CD8-positive, alpha-beta memory T cell (primary cell): ENCODE data around the gene TMEM256. TPM values are rescaled to one million over a fixed set of nuclear protein-coding genes. Genes with fewer than 3 reads are reported as not detected.
A peak's percentile ranks its signal among the peaks of the same experiment; 100 is the strongest.

Experiments
- CTCF ChIA-PET: fragments of 350-600 bp; sonication (Branson Sonifier 250); formaldehyde crosslinking; loops from one replicate; lab custom pipeline; 2021; ENCODE audit warnings: antibody characterized with exemption; lab: Charles Lee
- POLR2A ChIA-PET: fragments of 350-600 bp; sonication (Branson Sonifier 250); formaldehyde crosslinking; loops from one replicate; lab custom pipeline; 2021; ENCODE audit warnings: antibody characterized with exemption; lab: Charles Lee
- DNase-seq, 5 donors: peaks; one replicate each; pipeline versions ENCODE4 v3.0.0 to v3.0.0-alpha.2; 2020 to 2022; ENCODE audit warnings: mixed read lengths in 1 of 5
- H3K27ac ChIP-seq: one replicate; pipeline ENCODE4 v1.7.0; 2013; ENCODE audit warnings: low read depth, mild to moderate bottlenecking, low read length, moderate library complexity
- H3K27me3 ChIP-seq: 2 replicates; pipeline ENCODE4 v1.7.0; 2013; ENCODE audit warnings: low read length, mild to moderate bottlenecking; ENCODE audit not compliant: insufficient read depth, poor library complexity, severe bottlenecking
- H3K36me3 ChIP-seq: 2 replicates; pipeline ENCODE4 v1.7.0; 2013; ENCODE audit warnings: mild to moderate bottlenecking, low read length, moderate library complexity; ENCODE audit not compliant: insufficient read depth
- H3K4me1 ChIP-seq: 2 replicates; pipeline ENCODE4 v1.7.0; 2013; ENCODE audit warnings: mild to moderate bottlenecking, low read length, moderate library complexity; ENCODE audit not compliant: insufficient read depth
- H3K4me3 ChIP-seq: 2 replicates; pipeline ENCODE4 v1.7.0; 2013; ENCODE audit warnings: mild to moderate bottlenecking, low read length
- H3K9me3 ChIP-seq: 2 replicates; pipeline ENCODE4 v1.7.0; 2013; ENCODE audit warnings: mild to moderate bottlenecking, low read length
- H3K27ac Mint-ChIP-seq, 8 donors: one replicate each; pipeline ENCODE4 v1.8.0; 2020 to 2021; ENCODE audit warnings: mixed read lengths in 8 of 8, mild to moderate bottlenecking in 6 of 8, inconsistent platforms in 3 of 8, moderate library complexity in 3 of 8
- H3K27me3 Mint-ChIP-seq, 2 donors: one replicate each; pipeline ENCODE4 v1.8.0; 2020 to 2021; ENCODE audit warnings: mixed read lengths in 2 of 2, mild to moderate bottlenecking in 1 of 2, moderate library complexity in 1 of 2
- H3K36me3 Mint-ChIP-seq, 3 donors: one replicate each; pipeline ENCODE4 v1.8.0; 2020 to 2021; ENCODE audit warnings: mixed read lengths in 3 of 3, inconsistent platforms in 1 of 3, mild to moderate bottlenecking in 1 of 3
- H3K4me1 Mint-ChIP-seq, 3 donors: one replicate each; pipeline ENCODE4 v1.8.0; 2020 to 2021; ENCODE audit warnings: mixed read lengths in 3 of 3, inconsistent platforms in 1 of 3, mild to moderate bottlenecking in 1 of 3
- H3K4me3 Mint-ChIP-seq, 7 donors: one replicate each; pipeline ENCODE4 v1.8.0; 2020 to 2021; ENCODE audit warnings: mixed read lengths in 7 of 7, mild to moderate bottlenecking in 6 of 7, moderate library complexity in 4 of 7, inconsistent platforms in 2 of 7
- H3K9me3 Mint-ChIP-seq, 5 donors: one replicate each; pipeline ENCODE4 v1.8.0; 2020 to 2022; ENCODE audit warnings: mixed read lengths in 5 of 5, mild to moderate bottlenecking in 3 of 5, moderate library complexity in 2 of 5, inconsistent platforms in 1 of 5
- polyA plus RNA-seq: library from polyadenylated mRNA; unstranded; fragments of 300-500 nt; fragmentation: Illumina TruSeq; gene quantifications from one replicate; pipeline ENCODE4 v1.2.3, GENCODE V29; 2021
- total RNA-seq, 2 experiments: library from RNA; stranded (reverse); gene quantifications; one replicate each; pipeline ENCODE4 v1.2.3, GENCODE V29; 2021

TMEM256 gene
- total and polyA plus RNA-seq, 3 experiments from 2014 or later = 45.4 to 62.4 (median 51.4) TPM

DNA sequence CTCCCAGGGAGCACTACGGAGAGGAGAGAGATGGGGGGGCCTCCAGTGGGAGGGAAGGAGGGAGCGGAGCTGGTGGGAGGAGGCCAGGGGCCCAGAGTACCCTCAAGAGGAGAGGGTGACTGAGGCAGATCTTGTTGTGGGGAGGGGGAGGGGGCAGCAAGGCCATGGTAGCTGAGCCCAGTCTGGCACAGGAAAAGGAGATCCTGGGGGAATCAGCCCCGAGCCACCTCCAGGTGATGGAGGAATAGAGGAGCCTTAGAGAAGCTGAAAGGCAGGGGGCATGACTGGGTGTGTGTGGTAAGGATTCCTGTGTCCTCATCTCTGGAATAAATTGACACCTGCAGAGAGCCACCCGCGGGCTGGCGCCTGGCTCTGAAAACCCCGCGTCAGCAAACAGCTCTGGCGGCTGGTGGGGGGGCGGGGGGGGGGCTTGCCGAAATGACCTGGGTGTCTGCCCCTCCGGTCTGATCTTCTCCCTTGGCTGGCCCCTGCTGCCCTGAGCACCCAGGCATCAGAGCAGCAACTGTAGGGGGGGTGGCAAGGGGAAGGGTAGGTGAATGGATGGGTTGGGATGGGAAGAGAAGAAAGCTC lies 2.4 kb upstream of the TMEM256 start:
- CTCF ChIA-PET = interaction anchor here (1.0 to 1.9 kb wide), 2 partner anchors 21 to 30 kb away, joined by 3 to 5 read pairs; no protein-coding TSS in a partner anchor
- Histone ChIP-seq H3K27ac (no peak overlapping the region), H3K4me3 (no peak overlapping the region), H3K27me3 (no peaks in the 10 kb centered on the region), H3K4me1 (peaks cover 16% of the 10 kb centered on the region), H3K36me3 (no peaks in the 10 kb centered on the region), H3K9me3 (no peaks in the 10 kb centered on the region)
- Mint-ChIP-seq H3K27ac (peak overlapping the region in 3 of 8 donors; percentile 50 to 58 (median 55)), H3K4me1 (peaks cover 17 to 41% (median 23%) of the 10 kb centered on the region in 3 donors), H3K27me3 (peaks cover 0 to 5% of the 10 kb centered on the region in 2 donors), H3K9me3 (no peaks in the 10 kb centered on the region), H3K4me3 (peak overlapping the region in 6 of 7 donors; percentile 47 to 87 (median 70)), H3K36me3 (peaks cover 0 to 5% (median 0%) of the 10 kb centered on the region in 3 donors)
- POLR2A ChIA-PET = interaction anchor here (1.1 kb wide), 1 partner anchor 22 kb away, joined by 3 read pairs; no protein-coding TSS in a partner anchor
- DNase-seq = no peak

DNA sequence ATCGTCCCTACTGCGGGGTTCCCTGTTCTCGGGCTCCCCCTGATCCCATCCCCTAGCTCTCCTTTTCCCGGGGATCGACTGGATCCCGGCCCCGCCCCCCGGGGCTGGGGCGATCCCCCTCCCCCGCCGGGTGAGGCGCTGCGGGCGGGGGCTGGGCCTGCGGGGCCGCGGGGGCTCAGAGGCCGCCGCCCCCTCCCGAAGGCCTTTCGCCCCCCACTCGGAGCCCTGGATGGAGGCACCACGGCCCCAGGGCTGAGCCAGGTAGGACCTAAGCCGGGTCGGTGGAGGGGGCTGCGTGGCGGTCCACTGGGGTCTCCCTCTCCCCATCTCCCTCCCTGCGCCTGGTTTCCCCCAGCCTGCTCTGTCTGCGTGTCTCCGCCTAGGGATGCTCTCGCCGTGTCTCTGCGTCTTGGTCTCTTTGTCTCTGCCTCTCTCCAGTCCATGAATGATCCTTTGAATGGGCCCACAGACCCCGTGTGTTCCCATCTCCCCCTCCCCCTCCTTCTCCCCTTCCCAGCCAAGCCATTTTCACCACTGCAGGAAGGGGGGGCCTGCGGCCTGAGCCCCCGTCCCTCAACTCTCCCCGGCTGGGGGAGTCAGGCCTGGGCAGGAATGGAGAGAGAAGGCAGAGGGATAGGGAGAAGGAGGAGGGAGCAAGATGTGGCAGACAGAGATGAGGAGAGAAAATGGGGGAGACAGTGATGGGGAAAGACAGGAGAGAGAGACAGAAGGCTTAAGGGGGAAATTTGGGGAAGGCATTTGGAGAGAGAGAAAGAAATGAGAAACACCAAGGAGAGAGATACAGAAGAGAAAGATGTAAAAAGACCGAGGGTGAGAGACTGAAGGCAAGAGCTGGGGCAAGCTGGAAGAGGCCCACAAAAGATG lies 1.7 kb upstream of the TMEM256 start:
- H3K9me3 ChIP-seq = no peaks in the 10 kb centered on the region
- peaks cover 17 to 41% (median 23%) of the 10 kb centered on the region in 3 donors for H3K4me1 Mint-ChIP-seq
- no peak for DNase-seq
- H3K4me3 ChIP-seq = peak overlapping the region; percentile 90
- H3K4me1 ChIP-seq = peaks cover 16% of the 10 kb centered on the region
- peak overlapping the region in 6 of 8 donors; percentile 66 to 96 (median 82) for H3K27ac Mint-ChIP-seq
- ChIA-PET POLR2A (interaction anchor here (0.6 to 1.0 kb wide), 3 partner anchors 29 to 178 kb away, joined by 3 to 10 read pairs (median 5); partner anchors contain the start of gene MPDU1), CTCF (interaction anchor here (1.9 kb wide), 1 partner anchor 31 kb away, joined by 5 read pairs; no protein-coding TSS in a partner anchor)
- peaks cover 0 to 5% (median 0%) of the 10 kb centered on the region in 3 donors for H3K36me3 Mint-ChIP-seq
- no peaks in the 10 kb centered on the region for H3K27me3 ChIP-seq
- H3K27me3 Mint-ChIP-seq = peaks cover 0 to 5% of the 10 kb centered on the region in 2 donors
- H3K36me3 ChIP-seq = no peaks in the 10 kb centered on the region
- H3K9me3 Mint-ChIP-seq = no peaks in the 10 kb centered on the region
- no peak overlapping the region for H3K27ac ChIP-seq
- peak overlapping the region; percentile 75 to 93 (median 82) for H3K4me3 Mint-ChIP-seq

- CTCF ChIA-PET = interaction anchor here (0.8 to 2.2 kb wide), 6 partner anchors 16 to 282 kb away, joined by 3 to 20 read pairs (median 5); partner anchors contain the start of genes ACAP1, TMEM102 and TP53
- peak overlapping the region; percentile 90 for H3K4me3 ChIP-seq
- H3K36me3 Mint-ChIP-seq = peaks cover 0 to 5% (median 0%) of the 10 kb centered on the region in 3 donors
- H3K27me3 Mint-ChIP-seq = peaks cover 0 to 2% of the 10 kb centered on the region in 2 donors
- peak overlapping the region; percentile 90 to 99 (median 97) for H3K4me3 Mint-ChIP-seq
- peak overlapping the region; percentile 83 to 99 (median 96) for H3K27ac Mint-ChIP-seq
- peak in 3 of 5 donors; percentile 72 to 84 (median 73) for DNase-seq
- H3K36me3 ChIP-seq = no peaks in the 10 kb centered on the region
- H3K4me1 ChIP-seq = peaks cover 16% of the 10 kb centered on the region
- no peak overlapping the region for H3K27ac ChIP-seq
- no peaks in the 10 kb centered on the region for H3K9me3 ChIP-seq
- POLR2A ChIA-PET = interaction anchor here (0.5 to 1.5 kb wide), 13 partner anchors 11 to 281 kb away, joined by 3 to 16 read pairs (median 5); partner anchors contain the start of genes ACAP1, MPDU1, PLSCR3 and TMEM102
- H3K27me3 ChIP-seq = no peaks in the 10 kb centered on the region
- peaks cover 17 to 41% (median 23%) of the 10 kb centered on the region in 3 donors for H3K4me1 Mint-ChIP-seq
- no peaks in the 10 kb centered on the region for H3K9me3 Mint-ChIP-seq
Observed at GRCh38 chr17:7404737-7405349, 946 bp upstream of the TMEM256 start.

GRCh38 chr17:7403727-7403976 lies 245 bp downstream of the TMEM256 start:
- H3K27ac ChIP-seq = peak overlapping the region; percentile 67
- no peaks in the 10 kb centered on the region for H3K27me3 ChIP-seq
- DNase-seq = no peak
- peak overlapping the region; percentile 90 for H3K4me3 ChIP-seq
- H3K27ac Mint-ChIP-seq = peak overlapping the region; percentile 83 to 99 (median 96)
- H3K4me1 ChIP-seq = peaks cover 16% of the 10 kb centered on the region
- H3K36me3 Mint-ChIP-seq = peaks cover 0 to 5% (median 0%) of the 10 kb centered on the region in 3 donors
- ChIA-PET POLR2A (interaction anchor here (0.6 to 1.6 kb wide), 13 partner anchors 10 to 926 kb away, joined by 3 to 16 read pairs (median 5); partner anchors contain the start of genes ACAP1, DVL2, PLSCR3 and TMEM102), CTCF (interaction anchor here (0.6 to 2.2 kb wide), 7 partner anchors 27 to 283 kb away, joined by 3 to 20 read pairs (median 5); partner anchors contain the start of genes ACAP1, TMEM102 and TP53)
- H3K27me3 Mint-ChIP-seq = peaks cover 0 to 2% of the 10 kb centered on the region in 2 donors
- H3K4me3 Mint-ChIP-seq = peak overlapping the region; percentile 90 to 99 (median 97)
- H3K9me3 ChIP-seq = no peaks in the 10 kb centered on the region
- H3K9me3 Mint-ChIP-seq = no peaks in the 10 kb centered on the region
- H3K36me3 ChIP-seq = no peaks in the 10 kb centered on the region
- peaks cover 17 to 34% (median 18%) of the 10 kb centered on the region in 3 donors for H3K4me1 Mint-ChIP-seq

GRCh38 chr17:7403043-7403726 lies 712 bp downstream of the TMEM256 start:
- Histone ChIP-seq H3K9me3 (no peaks in the 10 kb centered on the region), H3K27me3 (no peaks in the 10 kb centered on the region), H3K4me1 (peaks cover 16% of the 10 kb centered on the region), H3K36me3 (no peaks in the 10 kb centered on the region), H3K4me3 (peak overlapping the region; percentile 90), H3K27ac (peak overlapping the region; percentile 67)
- Mint-ChIP-seq H3K9me3 (no peaks in the 10 kb centered on the region), H3K4me3 (peak overlapping the region; percentile 90 to 99 (median 97)), H3K36me3 (peaks cover 0 to 5% (median 0%) of the 10 kb centered on the region in 3 donors), H3K4me1 (peaks cover 17 to 34% (median 18%) of the 10 kb centered on the region in 3 donors), H3K27me3 (peaks cover 0 to 2% of the 10 kb centered on the region in 2 donors), H3K27ac (peak overlapping the region; percentile 83 to 99 (median 96))
- peak in 3 of 5 donors; percentile 17 to 28 (median 26) for DNase-seq
- POLR2A ChIA-PET = interaction anchor here (0.7 to 1.6 kb wide), 9 partner anchors 9 to 284 kb away, joined by 3 to 16 read pairs (median 5); partner anchors contain the start of genes ACAP1, DVL2, PLSCR3 and TMEM102
- CTCF ChIA-PET = interaction anchor here (0.7 to 2.2 kb wide), 8 partner anchors 9 to 690 kb away, joined by 3 to 20 read pairs (median 5); partner anchors contain the start of genes ACAP1, PLSCR3, TMEM102 and TP53

DNA sequence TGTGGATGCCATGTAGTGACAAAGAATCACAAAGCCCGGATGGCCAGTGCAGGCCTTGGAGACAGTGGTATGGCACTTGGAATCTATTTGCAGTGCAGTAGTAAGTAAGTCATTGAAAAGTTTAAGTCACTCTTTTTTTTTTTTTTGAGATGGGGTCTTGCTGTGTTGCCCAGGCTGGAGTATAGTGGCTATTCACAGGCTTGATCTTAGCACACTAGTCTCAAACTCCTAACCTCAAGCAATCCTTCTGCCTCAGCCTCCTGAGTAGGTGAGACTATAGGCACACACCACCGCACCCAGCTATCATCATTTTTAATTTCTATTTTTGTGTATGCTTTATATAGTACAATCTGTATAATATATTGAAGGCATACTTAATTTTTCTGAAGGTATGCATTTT lies 5.3 kb downstream of the TMEM256 start:
- DNase-seq = no peak

More for the DNA sequence above, 5.3 kb downstream of the TMEM256 start:
- POLR2A ChIA-PET = no interaction called here
- Histone ChIP-seq H3K27ac (no peak overlapping the region), H3K9me3 (no peaks in the 10 kb centered on the region), H3K4me1 (peaks cover 13% of the 10 kb centered on the region), H3K4me3 (no peak overlapping the region), H3K36me3 (no peaks in the 10 kb centered on the region), H3K27me3 (no peaks in the 10 kb centered on the region)
- H3K36me3 Mint-ChIP-seq = peaks cover 0 to 6% (median 0%) of the 10 kb centered on the region in 3 donors
- peaks cover 14 to 26% (median 14%) of the 10 kb centered on the region in 3 donors for H3K4me1 Mint-ChIP-seq
- H3K27ac Mint-ChIP-seq = no peak overlapping the region
- CTCF ChIA-PET = interaction anchor here (1.1 to 2.1 kb wide), 3 partner anchors 37 to 43 kb away, joined by 3 to 10 read pairs (median 4); partner anchors contain the start of gene TMEM102
- H3K27me3 Mint-ChIP-seq = no peaks in the 10 kb centered on the region
- H3K9me3 Mint-ChIP-seq = no peaks in the 10 kb centered on the region
- peak overlapping the region in 1 of 7 donors; percentile 52 for H3K4me3 Mint-ChIP-seq
